Stimulated activated CD8-positive, alpha-beta memory T cell treated with anti-CD3 and anti-CD28 coated beads, Interleukin-2, amount 100 ng/mL, for 48 hours (primary cell): Measurements from ENCODE around the gene RYR2.

Experiments used
- DNase-seq, 2 donors: peaks; one replicate each; pipeline ENCODE4 v3.0.0-alpha.2; 2020; ENCODE audit warnings: low read depth in 2 of 2

RYR2 gene

DNA sequence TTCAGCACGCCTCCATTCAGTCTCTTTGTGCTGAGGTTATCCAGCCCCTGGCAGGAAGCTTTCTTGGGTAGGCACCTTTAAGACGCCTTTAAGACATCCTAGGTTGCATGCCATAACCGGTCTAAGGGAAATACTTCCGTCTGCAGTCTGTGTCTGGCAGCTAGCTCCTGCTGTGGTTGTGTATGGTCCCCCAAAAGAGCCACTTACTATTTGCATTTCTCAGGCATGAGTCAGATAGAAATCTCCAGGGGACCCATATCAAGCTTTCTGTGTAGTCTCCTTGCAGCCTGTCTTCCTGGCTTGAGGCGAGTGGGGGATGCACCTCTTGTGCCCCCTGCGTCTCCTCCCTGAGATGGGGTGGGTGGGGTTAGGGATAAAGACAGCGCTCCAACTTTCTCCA is 10.0 kb upstream of the RYR2 start:
- no peak for DNase-seq

DNA sequence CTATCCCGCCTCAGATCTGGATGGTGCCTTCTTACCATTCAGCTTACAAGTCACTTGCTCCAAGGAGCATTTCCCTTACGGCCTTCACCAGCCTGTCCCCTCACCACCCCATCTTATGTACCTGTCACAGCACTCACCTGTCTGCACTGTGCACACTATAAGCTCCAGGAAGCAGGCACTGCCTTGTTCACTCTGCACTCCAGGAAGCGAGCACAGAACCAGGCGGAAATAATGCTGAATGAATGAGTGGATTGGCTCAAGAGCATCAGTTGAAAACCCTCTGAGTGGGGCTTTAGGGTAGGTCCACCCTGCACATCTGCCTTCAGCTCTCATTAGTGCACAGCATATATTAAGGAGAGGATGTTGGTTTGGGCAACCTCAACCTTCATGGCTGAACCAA is 8.9 kb upstream of the RYR2 start:
- DNase-seq = no peak

DNA sequence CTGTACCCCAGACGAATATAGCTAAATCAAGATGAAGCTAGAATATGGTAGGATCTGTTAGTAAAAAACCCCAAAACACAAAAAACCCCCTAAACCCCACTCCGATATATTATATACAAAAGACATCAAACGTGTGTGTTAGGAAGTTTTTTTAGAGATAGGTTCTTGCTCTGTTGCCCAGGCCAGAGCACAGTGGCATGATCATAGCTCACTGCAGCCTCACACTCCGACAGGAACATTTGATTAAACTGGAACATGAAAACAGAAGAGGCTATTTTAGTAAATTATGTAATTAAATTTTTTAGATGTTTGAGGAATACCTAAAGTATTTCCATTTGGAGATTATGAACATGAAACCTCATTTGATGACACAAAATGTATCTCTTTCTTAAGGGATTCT is 8.2 kb upstream of the RYR2 start:
- no peak for DNase-seq

- DNase-seq = no peak
Measured at GRCh38 chr1:237035759-237036158, 6.2 kb upstream of the RYR2 start.

DNA sequence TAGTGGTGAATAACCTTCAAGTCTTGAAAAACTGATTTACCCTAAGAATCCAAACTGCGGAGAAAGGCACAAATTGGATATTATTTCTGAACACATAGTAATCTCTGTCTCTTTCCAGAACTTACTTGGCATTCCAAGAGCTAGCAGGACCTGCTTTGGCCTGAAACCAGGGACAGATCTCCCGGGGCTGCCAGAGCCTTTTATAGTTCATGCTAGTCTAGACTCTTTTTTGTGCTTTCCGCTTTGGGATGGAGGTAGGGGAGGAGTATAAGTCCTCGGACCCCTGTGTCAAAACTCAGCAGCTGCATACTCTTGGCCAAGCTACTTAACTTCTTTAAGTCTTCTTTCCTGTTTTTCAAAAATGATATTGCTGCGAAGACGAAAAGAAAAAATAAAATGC is 3.8 kb upstream of the RYR2 start:
- DNase-seq = no peak

GRCh38 chr1:237040823-237041222 is 1.2 kb upstream of the RYR2 start:
- no peak for DNase-seq

- DNase-seq = no peak
Measured at GRCh38 chr1:237041461-237041794, 556 bp upstream of the RYR2 start.

GRCh38 chr1:237042526-237042891 is 525 bp downstream of the RYR2 start:
- DNase-seq = no peak

DNA sequence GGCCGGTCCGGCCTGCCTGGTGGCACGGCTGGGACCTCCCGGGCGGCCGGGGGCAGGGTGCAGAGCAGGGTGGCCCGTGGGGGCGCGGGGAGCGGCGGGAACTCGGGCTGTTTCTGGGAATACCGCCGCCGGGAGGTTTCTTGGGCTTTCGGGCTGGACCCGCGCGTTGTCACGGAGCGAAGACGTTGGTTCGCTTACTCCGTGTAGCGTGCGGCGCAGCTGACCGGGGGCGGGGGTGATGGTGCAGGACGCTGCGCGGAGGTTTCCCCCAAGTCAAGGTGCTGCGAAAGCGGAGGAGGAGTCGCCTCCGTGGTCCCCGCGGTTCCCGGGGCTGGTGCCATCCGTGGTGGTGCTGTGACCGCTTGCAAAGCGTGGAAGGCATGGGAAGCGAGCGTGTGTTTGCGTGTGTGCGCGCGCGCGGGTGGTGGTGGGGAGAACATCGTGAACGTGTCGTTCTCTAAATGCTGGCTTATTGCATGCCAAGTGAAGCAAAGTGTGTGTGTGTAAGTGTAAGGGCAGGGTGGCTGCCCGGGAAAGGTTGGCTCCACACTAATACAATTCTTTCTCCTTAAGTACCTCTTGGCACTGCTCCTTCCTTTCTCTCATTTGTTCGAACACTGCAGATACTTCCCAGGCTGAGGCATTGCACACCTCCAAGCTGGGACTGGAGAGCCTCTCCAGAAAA is 1.1 kb downstream of the RYR2 start:
- peak in 1 of 2 donors; percentile 1 for DNase-seq

DNA sequence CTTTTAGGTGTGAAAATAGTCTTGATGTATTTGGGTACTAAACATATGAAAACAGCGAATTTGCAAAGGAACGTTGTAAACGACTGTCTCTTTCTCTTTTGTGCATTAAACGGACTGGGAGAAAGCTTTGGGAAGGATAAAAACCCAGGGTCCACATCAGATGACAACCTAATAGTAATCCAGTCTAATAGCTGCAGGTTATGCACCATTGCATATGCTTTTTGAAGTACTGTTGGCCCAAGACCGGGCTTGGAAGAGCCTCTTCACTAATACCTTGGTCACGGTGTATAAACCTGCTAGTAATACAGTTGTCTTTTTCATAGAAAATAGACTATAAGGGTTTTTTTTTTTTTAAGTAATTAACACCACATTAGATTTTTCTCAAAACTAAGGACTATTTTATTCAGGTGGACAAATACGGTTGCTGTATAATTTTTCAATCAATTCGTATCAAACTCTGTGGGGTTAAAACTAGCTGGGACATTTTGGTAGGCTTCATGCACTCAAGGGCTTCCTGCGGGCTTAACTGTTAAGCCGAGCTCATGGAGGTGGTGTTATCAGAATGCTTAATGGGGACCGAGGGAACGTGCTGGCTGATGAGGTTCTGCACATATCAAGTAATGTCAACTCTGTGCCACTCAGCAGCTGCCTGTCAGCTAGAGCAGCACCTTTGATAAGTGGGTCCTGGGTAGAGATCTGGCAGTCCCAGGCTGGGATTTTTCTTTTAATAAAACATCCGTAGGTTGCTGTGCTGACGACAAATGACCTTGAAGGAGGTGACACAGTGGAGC is 2.1 kb downstream of the RYR2 start:
- no peak for DNase-seq

DNA sequence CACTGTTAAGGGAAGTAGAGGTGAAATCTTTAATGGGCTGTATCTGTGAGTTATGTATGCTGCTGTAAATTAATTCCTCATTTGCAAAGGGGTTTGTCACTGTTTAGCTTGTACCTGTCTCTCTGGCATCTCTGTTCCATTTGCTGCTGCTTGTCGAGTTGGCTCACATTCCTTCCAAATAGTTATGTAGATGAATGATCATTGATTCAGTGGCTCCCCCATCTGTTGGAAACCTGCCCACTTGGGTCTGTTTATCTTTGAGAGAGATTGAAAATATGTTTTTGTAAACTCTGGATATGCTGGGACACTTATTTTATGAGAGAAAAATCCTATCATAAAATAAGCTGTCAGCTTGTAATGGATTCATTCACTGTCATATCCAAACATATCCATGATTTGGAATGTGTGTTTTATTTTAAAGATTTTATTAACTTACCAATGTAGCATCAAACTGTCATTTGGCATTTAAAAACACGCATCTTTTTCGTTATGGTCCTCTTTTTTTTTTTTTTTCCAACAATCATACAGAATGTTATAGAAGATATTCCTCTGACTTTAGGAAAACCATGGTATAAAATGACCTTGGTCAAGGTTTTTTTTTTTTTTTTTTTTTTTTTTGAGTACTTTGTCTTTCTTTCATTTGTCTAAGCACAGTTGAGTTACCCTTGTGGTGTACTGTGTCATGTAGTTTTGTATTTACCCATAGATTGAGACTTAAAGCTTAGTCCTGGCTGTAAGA is 3.5 kb downstream of the RYR2 start:
- DNase-seq = no peak

GRCh38 chr1:237048803-237049202 is 6.8 kb downstream of the RYR2 start:
- DNase-seq = no peak

DNA sequence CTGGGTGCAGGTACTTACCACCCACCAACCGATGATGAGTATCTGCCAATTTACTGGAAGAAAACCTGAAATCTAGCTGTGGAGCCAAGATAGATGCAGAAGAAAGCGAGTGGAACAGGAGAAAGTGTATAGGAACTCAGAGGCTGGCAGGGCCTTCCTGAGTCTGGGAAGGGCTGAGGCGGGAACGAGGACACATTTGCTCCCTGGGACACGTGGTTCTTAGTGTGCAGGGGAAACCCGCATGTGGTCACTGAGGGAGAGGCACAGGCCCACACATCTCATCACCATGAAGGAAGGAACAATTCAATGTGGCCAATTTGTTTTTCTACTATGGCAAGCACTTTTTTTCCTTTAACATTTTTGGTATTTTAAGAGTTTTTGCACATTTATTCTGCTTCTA is 8.2 kb downstream of the RYR2 start:
- no peak for DNase-seq

GRCh38 chr1:237050915-237051314 is 8.9 kb downstream of the RYR2 start:
- DNase-seq = no peak

GRCh38 chr1:237054313-237054712 is 12.3 kb downstream of the RYR2 start:
- no peak for DNase-seq

DNA sequence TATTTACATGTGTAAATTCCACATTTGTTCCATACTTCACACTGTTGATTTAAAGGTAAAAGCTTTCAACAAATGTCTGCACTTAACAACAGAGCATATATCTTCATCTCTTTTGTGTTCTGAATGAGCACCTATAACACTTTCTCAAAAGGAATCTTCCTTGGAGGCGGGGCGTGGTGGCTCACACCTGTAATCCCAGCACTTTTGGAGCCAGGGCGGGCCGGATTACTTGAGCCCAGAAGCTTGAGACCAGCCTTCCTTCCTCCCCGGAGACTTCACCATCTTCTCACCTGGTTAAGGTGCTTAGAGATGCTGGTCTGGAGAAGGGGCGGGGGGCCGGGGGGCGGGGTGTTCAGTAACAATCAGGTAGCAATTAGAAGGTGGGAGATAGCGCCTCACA is 16.5 kb downstream of the RYR2 start:
- no peak for DNase-seq

- DNase-seq = no peak
Measured at GRCh38 chr1:237059244-237059643, 17.3 kb downstream of the RYR2 start.

DNA sequence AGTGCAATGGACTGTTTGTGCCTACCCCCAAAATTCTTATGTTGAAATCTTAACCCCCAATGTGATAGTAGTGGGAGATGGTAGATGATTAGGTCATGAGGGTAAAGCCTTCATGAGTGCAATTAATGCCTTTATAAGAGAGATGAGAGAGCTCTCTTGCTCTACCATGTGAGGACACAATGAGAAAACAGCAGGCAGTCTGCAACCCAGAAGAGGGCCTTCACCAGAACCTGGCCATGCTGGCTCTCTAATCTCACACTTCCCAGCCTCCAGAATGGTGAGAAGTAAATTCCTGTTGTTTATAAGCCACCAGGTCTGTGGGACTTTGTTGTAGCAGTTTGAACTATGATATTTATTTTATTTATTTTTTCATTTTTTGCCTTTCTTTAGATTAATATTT is 21.0 kb downstream of the RYR2 start:
- no peak for DNase-seq

DNA sequence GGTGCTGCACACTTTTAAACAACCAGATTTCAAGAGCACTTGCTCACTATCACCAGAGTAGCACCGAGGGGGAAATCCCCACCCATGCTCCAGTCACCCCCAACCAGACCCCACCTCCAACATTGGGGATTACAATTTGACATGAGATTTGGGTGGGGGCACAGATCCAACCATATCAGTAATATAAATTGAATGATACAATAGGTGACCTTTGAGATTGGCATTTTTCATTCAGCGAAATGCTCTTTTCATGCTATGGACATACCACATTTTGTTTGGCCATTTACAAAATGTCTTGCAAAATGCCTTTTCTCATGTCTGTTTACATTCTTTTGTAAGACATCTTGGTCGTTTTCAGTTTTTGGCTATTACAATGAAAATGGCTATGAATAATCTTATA is 23.9 kb downstream of the RYR2 start:
- no peak for DNase-seq

GRCh38 chr1:237070519-237070918 is 28.5 kb downstream of the RYR2 start:
- no peak for DNase-seq

DNA sequence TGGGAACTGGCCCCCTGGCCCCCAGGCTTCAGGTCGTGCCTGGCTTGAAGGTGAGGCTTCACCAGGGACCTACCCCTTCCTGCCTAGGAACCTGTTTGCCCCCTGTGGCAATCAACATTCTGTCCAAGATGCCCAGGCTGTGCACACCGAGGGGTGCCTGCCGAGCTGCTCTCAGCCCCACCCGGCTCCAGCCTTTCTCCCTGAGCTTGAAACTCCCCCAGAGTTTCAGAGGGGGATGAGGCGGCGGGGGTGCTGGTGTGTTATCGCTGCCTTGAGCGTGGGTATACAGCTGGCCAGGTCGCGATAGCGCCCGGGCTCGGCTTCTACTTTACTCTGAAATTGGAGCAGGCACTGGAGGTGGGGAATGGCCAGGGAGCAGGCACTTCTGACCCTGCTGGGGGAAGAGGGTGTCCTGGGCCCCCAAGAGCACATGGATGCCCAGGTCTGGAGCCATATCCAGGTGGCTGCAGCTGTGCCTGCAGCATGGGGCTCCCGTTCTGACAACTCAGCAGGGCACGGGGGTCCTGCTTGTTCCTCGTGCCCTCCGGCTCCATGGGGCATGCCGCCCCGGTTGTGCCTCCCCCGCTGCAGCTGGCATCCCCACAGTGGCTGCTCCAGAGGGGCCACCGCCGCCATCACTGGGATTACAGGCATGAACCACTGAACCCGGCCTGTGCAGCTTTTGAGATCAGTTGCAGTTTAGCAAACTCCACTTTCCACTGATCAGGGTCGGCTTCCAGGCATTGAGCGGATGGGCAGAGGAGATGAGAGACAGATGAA is 29.8 kb downstream of the RYR2 start:
- DNase-seq = no peak

GRCh38 chr1:237074371-237075117 is 32.6 kb downstream of the RYR2 start:
- no peak for DNase-seq
